Measurements from ENCODE around the gene FLNC.

FLNC gene

DNA sequence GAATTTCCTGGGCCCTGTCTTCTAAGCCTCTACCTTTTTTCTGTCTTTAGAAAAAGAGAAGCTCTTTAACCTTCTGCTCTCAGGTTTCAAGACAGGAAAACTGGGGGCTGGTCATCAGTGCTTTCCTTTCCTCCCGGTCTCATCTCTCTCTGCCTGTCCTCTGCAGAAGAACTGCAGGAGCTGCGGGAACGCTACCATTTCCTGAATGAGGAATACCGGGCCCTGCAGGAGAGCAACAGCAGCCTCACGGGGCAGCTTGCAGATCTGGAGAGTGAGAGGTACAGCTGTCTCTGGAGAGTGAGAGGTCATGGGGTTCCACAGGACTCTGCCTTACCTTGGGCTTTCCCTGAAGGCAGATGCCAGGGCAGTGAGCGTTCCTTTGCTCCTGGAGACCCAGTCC is 25.7 kb upstream of the FLNC start:
- DNase-seq (ENCODE audit: low read depth): no peak

DNA sequence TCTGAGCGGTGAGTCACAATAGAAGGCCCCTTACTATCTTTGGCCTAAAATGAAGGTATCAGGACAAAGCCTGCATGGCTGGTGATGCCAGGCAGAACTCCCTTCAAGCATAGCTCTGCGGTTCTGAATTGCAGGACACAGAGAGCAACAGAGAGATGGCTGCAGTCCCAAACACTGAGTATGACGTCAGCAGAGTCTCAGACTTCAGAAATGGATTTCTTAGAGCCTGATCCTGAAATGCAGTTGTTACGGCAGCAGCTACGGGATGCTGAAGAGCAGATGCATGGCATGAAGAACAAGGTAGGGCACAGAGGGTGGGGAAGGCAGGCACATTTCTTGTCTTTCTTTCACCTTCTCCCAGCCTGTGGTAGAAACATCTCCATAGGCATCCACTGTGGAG is 25.0 kb upstream of the FLNC start:
- DNase-seq (ENCODE audit: low read depth): no peak

DNA sequence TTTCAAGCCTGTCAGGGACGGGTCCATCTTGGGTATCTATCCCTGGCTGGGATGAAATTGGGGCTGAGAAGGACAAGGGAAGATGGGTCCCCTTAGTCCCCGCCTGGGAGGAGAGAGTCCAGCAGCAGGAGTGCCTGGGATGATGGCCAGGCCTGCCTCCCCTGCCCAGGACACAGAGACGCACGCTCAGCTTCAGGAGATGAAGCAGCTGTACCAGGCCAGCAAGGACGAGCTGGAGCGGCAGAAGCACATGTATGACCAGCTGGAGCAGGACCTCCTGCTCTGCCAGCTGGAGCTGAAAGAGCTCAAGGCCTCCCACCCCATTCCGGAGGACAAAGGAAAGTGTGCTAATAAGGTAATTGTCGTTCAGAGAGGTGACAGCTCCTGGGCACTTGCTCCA is 23.0 kb upstream of the FLNC start:
- DNase-seq (ENCODE audit: low read depth): no peak

DNA sequence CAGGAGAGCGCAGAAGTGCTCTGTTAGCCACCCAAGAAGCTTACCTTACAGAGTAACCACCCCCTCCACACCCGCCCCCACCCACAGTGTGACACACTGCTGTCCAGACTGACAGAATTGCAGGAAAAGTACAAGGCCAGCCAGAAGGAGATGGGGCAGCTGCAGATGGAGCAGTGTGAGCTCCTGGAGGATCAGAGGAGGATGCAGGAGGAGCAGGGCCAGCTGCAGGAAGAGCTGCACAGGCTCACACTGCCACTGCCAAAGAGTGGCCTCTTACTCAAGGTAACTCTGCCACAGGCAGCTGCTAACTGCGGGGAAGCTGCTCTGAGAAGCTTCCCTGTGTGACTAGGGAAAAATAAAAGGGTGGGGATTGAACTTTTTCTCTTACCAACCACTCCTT is 20.8 kb upstream of the FLNC start:
- DNase-seq (ENCODE audit: low read depth): no peak

DNA sequence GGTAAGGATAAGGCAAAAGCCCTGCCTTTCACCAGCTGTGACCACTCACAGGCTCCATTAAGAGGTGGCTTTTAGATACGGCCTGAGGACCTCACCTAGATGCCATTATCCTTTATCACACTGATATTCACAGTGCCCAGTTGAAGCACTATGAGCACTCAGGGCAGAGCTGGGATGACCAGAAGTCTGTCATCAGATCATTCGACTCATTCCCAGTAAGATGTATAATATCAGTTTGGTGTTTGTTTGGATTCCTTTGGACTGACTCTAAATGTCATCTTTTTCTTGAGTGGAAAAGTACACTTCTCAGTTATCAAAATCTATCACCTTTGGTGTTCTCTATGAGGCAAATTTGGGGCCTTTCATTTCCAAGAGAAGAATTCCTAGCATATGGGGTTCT is 19.7 kb upstream of the FLNC start:
- DNase-seq (ENCODE audit: low read depth): no peak

DNA sequence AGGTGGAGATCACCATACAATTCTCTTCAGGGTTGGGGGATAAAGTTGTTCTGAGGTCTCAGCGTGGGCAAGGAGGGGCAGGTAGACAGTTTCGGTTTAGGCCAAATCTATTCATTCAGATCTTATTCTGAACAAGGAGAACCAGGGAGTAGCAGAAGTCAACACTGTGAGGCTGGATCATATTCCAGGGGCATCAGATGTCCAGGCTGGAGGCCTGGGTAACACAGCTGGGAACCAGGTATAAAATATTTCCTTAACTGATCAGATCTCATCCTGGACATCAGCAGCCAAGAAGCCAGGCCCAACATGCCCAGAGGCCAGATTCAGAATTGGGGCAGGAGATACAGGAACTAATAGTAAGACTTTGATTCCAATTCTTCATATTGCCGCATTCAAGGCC is 19.2 kb upstream of the FLNC start:
- DNase-seq (ENCODE audit: low read depth): no peak

DNA sequence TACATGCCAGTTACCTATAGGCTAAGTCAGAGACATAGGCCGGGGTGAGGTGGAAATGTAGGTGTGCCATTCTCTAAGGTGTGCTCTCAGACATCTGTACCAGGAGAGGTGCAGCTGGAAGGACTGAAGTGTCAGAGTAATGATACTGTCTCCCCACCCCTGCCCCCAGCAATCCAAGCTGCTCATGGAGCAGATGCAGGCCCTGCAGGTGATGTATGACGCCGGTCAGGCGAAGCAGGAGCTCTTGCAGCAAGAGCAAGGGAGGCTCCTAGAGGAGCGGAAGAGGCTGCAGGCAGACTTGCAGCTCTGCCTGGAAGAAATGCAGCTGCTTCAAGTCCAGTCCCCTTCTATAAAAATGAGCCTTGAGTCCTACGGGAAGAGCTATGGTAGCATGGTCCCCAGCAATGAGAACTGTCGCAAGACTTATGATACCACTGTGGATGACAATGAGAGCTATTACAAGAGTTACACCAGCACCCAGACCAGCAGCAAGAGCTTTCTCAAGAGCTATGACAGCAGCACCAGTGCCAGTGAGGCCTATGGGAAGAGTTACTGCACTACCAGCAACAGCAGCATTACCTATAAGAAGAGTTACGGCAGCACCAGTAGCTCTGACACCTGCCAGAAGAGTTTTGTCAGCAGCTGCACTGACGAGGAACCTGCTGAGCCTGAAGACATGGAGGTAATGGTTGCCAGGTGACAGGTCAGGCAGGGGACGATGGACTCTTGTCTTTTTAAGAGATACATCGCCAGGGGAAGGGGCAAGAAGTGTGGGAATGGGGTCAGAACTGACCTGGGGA is 18.4 kb upstream of the FLNC start:
- no peak for DNase-seq (ENCODE audit: low read depth)

DNA sequence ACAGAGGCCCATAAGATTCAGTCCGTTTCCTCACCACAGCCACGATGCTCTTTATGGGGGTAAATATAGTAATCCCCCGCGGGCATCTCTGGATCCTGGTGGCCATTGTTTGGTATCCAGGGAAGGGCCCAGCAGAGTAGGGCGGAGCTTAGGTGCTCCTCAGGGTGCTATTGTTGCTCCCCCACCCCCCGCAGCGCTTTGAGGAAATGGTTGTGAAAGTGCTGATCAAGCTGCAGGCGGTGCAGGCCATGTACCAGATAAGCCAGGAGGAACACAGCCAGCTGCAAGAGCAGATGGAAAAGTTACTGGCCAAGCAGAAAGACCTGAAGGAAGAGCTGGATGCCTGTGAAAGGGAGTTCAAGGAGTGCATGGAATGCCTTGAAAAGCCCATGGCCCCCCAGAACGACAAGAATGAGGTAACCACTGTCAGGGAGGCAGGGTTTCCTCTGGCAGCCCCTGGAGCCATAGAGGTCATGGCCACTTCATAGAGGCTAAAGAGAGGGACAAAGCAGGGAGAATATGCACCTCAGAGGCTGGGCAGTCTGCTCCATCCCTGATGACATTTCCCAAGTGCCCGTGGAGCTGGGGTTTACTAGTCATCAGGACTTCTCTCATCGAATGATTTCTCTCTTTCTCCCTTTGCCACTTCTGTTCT is 17.6 kb upstream of the FLNC start:
- no peak for DNase-seq (ENCODE audit: low read depth)

DNA sequence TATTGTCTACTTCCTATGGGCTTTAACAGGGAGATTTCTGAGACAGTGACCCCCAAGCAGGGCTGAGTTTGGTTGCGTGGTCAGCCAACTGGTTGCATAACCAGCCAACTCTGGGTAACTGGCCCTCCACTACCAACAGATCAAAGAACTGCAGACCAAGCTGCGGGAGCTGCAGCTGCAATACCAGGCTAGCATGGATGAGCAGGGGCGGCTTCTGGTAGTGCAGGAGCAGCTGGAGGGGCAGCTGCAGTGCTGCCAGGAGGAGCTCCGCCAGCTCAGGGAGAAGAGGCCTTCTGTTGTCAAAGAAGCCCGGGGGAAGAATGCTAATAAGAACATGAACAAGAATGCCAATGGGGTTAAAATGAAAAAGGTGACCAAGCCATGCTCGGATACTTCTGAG is 15.7 kb upstream of the FLNC start:
- no peak for DNase-seq (ENCODE audit: low read depth)

DNA sequence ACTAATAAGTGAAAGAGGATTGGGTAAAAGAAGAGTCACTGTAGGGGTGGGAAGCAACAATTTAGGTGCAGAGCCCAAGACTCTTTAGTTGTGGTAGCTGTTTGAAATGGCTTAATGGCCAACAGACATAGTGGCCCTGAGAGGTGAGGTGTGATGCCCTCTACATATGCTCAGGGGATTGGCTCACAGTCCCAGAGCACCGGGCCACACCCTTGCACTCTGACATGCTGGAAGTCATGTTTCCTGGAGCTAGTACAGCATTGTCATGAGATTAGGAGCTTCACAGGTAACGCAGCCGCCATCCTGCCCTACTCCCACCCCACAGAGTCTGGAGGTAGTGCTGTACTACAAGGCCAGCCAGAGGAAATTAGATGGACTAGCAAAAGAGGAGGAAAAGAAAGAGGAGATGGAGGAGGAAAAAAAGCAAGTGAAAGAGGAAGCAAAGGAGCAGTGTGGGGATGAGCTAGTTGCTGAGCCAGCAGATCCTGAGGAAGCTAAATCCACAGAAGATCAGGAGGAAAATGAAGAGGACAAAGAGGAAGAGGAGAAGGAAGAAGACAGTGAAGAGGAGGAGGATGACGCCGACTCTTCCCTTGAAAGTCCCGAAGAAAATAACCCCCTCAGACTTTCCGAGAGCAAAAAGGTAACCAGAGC is 14.8 kb upstream of the FLNC start:
- DNase-seq (ENCODE audit: low read depth): no peak

DNA sequence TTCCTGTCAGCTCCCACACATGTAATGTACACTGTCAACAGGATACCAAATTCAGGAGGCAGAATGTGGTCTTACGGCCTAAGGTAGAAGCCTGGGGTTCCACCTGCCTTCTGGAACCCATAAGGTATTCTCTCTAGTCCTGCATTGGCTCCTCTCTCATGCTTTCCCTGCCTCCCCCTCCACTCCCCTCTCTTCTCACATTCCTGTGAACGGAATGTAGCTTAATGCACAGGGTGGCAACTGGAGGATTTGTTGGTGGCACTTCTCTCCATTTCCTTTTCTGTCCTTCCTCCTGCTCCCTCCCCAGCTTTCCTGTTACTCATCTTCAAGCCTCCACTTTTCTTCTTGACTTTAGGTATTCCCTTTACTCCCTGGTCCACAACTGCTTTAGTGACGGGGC is 11.5 kb upstream of the FLNC start:
- DNase-seq (ENCODE audit: low read depth): no peak

DNA sequence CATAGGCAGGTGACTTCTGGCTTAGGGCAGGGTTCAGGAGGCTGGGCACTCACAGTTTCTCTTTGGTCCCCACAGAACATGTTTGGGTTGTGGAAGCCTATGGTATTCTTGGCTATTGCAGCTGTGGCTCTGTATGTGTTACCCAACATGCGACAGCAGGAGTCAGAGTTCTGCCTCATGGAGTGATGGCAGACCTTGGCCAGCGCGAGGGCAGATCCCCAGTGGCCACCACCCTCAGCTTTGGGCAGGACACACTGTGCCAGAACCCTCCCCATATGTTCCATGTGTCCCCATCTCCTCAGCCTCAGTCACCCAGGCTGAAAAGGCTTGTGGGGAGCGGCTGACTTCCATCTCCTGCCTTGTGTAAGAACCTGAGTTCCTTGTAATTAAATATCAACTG is 8.5 kb upstream of the FLNC start:
- DNase-seq (ENCODE audit: low read depth): no peak

DNA sequence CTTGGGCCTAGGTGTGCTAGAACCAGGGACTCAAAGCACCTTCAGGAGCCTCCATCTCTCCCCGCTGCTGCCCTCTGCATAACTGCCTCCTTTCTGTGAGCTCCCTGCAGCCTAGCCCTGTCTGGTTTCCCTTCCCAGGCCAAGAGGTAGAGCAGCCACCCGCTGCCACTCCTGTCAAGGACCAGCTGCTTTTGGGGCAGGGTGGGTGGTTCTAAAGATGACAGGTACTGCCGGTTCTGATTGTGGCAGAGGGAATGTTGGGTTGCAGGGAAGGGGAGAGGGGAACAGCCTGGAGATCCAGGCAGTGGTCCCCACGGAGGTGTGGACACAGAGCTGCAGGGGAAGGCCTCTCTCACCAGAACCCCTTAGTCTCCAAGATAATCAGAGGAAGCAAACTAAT is 3.7 kb upstream of the FLNC start:
- DNase-seq (ENCODE audit: low read depth): no peak

DNA sequence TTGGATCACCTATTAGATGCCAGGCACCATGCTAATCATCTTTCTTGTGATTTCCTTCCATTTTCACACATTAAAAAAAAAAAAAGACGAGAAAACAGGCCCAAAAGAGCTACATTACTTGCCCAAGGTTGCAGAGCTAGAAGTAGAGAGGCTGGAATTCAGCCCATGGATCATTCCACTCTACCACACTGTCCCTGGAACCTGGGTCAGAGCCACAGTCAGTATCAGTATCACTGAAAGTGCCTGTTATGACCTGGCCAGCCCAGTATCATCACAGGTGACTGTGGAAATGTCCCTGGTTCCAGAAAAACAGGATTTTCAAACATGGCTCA is 3.3 kb upstream of the FLNC start:
- no peak for DNase-seq (ENCODE audit: low read depth)

DNA sequence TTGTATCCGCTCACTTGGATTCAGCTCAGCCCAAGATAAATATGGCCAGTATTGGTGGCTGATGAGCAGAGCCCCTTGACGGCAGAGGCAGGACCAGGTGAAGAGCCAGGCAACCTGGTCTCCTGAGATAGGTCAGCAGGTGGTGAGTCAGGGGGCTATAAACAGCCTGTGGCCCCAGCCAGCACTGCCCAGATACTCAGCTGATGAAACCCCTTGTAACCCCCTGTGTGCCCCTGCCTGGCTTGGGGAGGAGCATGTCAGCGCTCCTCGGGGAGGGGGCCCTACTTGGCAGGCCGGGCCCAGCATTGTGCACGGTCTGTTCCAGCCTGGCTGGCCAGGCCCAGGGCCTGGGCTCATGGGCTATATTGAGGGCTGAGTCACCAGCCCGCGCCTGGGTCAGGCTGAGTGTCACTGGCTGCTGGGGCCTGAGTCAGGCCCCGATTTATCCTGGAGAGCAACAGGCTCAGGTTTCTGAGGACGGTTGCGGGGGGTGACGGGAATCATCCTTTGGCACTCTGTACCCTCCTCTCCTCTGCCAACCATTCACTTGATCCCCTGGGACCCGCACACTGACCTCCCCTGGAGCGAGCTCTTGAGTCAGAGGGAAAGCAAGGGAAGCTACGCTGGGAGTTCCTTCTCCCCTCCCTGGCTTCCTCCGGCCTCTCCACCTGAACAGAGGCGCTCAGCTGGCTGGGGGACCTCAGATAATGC is 2.8 kb upstream of the FLNC start:
- DNase-seq (ENCODE audit: low read depth): peak; percentile 95

DNA sequence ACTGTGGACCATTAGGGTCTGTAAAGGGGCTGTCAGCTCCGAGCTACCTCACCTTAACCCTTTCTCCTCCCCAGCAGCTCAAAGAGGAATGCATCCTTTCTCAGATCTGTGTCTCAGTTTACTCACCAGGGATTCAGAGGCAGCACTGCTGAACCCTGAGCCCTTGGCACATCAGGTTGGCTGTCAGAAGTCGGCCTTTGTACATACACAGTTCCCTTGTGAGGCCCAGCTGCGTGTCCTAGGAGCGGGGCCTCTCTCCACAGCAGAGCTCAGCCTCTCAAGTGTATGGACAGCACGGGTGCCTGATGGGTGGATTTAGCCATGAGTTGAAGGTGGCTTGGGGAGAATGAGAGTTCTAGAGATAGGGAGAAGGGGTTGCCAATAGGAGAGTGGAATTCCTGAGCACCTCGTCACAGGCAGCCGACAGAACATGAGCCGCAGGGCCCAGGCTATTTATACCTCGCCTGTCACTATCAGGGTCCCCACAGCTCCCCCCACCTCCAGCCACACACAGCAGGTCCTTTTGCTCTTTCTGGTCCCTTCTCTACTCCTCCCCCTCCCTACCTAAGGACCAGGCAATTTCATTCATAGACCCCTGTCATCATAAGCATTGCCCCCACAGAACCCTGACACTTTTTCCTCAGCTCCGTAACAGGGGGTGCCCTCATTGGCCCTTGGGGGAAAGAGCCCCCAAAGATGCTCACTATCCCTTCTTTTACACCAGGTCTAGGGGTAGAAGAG is 2.1 kb upstream of the FLNC start:
- peak; percentile 34 for DNase-seq (ENCODE audit: low read depth)

DNA sequence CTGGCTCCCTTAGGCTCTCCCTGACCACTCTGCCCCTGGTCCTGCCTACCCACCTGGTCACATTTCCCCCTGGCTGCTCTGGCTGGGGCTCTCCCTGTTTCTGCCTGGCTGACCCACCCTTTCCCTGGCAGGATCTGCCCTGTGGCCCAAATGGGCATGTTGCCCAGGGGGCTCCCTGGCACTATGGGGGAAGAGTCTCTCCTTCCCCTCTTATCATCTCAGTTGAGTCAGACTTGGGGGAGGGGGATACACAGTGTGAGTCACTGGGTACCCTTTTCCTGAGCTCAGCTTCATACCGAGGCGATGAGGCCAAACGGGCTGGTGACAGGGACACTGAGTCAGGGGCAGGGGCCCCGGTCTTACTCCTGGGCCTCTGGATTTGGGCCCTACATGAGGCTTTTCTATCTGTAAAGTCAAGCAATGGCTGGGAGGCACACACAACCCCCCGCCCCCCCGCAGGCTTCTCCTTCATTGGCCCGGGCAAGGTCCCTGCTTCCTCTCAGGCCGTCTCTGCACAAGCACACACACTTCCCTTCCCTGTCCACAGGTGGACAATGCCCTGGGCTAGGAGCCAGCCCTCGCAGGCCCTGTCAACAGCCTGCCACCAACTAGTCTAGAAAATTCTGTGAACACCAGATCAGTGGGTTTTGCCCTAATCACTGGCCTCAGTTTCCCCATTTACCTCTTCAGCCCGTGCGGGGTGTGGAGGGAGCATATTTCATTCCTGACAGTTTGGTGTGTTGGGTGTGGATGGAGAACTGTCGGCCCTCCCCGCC is 627 bp upstream of the FLNC start:
- DNase-seq (ENCODE audit: low read depth): no peak

DNA sequence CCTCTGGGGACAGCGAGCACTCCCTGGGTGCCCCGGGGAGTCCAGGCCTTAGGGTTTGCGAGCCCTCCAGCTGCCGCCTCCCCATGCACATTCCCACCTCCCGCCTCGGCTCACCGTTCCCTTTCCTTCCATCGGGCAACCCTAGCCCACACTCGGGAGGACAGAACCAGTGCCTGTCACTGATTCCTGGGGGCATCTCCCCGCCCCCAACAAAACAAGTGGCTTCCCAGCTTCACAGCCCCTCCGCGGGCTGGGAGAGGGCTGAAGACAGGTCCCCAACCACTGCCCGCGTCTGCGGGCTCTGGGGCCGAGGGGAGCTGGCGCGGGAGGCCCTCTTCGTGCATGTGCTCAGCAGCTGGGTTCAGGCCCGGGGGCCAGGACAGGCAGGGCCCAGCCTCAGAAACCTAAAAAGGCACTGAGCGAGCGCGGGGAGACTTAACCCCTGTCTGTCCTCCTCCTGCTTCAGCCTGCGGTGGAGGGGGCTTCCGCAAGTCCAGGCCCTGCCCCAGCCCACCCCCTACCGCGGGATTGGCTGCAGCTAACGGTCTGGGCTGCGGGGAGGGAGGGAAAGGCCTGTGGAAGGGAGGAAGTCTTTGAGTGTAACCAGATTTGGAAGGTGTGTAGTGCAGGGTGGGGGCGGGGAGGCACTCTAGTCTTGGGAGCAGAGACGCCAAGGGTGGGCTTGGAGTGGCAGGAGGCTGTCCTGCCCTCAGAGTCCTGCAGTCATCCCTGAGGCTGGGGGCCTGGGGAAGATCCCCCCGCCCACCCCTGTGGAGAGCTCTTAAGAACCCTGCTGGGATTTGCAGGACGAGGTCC is 1.2 kb downstream of the FLNC start:
- DNase-seq (ENCODE audit: low read depth): peak; percentile 50

DNA sequence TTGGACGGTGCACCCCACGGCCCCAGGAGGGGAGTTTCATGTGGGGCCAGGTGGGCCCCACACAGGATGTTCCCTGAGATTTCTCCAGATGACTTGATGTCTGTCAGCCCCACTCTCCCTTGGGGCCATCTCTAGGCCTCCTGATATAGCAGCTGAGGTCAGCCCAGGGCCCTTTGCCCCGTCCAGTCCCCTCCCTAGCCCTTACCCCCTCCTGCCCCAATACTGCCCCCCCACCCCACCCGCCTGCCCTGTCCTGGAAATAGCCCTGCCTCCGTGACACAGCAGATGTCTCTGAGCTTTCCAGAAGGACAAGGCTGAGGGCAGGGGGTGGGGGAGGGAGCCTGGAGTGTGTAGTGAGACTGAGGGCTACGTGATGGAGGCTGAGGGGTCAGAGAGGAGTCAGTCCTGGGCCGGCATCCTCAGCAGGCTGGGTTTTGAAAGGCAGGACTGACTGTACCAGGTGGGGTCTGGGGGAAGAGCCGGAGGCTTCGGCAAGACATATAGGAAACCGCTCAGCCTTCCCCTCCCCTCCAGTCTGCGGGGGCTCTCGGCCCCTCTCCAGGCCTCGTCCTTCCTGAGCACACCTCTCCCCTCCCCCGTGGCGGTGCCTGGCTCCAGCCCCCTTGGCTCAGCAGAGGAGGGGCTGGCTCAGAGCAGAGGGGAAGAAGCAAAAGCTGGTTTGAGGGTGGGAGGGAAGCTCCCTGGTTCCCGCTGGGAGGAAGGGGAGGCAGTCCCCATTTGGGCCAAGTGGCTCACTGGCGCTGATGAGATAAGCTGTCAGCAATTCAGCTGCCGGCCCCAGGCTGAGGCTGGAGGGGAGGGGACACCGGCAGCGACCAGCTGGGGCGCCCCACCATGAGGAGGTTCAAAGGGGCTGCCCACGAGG is 2.0 kb downstream of the FLNC start:
- no peak for DNase-seq (ENCODE audit: low read depth)

DNA sequence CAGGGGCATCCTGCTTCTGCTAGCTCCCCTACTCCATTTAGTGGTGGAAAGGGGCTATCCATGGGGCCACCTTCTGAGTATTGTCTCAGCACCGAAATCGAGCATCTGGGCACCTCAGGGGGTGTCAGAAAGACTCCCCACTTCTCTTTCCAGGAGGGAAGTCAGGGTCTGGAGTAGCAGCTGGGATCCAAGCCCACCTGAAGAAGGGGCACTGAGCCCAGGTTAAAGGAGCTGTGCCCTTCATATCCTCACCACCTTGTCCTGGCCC is 2.6 kb downstream of the FLNC start:
- no peak for DNase-seq (ENCODE audit: low read depth)
